Vagina (tissue), 2 donors: ENCODE data around the gene CHCHD6.

Source experiments
- CTCF ChIP-seq, 3 experiments: fragments of 450-650 bp in 2 of 3; fragments of 200-600 bp in 1 of 3; sonication (generic) in 1 of 3; IDR thresholded peaks; one replicate each; pipeline ENCODE4 v1.5.1; 2017 to 2019; ENCODE audit warnings: antibody characterized with exemption in 3 of 3, mild to moderate bottlenecking in 2 of 3, moderate library complexity in 2 of 3
- POLR2A ChIP-seq, 2 donors: fragments of 450-650 bp; IDR thresholded peaks; one replicate each; pipeline ENCODE4 v1.6.1; 2017; ENCODE audit warnings: antibody characterized with exemption in 2 of 2, mild to moderate bottlenecking in 2 of 2, moderate library complexity in 2 of 2

GRCh38 chr3:126995254-126995780, 291.3 kb downstream of the CHCHD6 start:
- no peak for TF ChIP-seq CTCF (IDR thresholded peaks at IDR 0.05)
- no peak for TF ChIP-seq POLR2A (IDR thresholded peaks at IDR 0.05)
